ENCODE results near the gene C14orf93. TPM values are rescaled to one million over a fixed set of nuclear protein-coding genes. Genes with fewer than 3 reads are reported as not detected.

Gene C14orf93
- total RNA-seq, 1 donor from 2014 or later = 16.0 TPM

DNA sequence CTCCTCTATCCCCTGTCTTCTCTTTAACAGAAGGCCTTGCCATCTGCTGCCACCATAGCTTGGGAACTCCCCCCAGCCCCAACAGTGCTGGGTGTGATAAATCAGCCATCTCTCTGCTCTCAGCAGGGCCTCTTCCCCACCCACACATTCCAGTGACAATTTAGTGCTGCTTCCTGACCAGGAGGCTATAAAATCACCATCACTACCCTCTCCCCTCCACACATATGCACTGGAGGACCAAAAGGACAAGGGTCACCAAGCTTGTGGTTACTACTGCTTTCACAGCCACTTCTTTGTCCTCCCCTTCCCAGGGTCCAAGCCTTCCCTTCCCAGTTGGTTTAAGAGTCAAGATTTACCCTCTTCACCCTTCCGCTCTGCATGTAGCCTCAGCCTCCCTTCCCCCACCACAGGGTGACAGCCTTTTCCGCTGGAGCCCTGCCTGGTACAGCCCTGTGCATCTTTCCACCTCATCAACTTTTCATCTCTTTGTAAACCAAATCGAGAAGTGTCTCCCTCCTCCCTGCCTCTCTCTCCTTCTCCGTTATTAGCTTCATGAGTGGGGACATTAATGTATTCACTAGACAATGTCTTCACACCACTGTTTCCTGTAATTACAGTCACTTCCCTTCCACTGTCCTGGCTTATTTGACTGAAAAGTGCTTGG, 15.3 kb upstream of the C14orf93 start:
- Histone ChIP-seq H3K4me3 (no peak overlapping the region), H3K4me1 (peaks cover 9% of the 10 kb centered on the region), H3K27me3 (no peaks in the 10 kb centered on the region), H3K9me3 (no peaks in the 10 kb centered on the region), H3K36me3 (peaks cover 0 to 16% of the 10 kb centered on the region in 2 donors), H3K27ac (no peak overlapping the region)
- no peak for DNase-seq (ENCODE audit: extremely low spot score in 2 of 2)
- intact Hi-C loops (cut with DNase I) = no loop called here
- TF ChIP-seq POLR2A (IDR thresholded peaks at IDR 0.05) (no peak), POLR2AphosphoS5 (IDR thresholded peaks at IDR 0.05; ENCODE audit: insufficient read depth in 1 of 2, low read depth in 1 of 2) (no peak)
- TF ChIP-seq, protein P1, sequence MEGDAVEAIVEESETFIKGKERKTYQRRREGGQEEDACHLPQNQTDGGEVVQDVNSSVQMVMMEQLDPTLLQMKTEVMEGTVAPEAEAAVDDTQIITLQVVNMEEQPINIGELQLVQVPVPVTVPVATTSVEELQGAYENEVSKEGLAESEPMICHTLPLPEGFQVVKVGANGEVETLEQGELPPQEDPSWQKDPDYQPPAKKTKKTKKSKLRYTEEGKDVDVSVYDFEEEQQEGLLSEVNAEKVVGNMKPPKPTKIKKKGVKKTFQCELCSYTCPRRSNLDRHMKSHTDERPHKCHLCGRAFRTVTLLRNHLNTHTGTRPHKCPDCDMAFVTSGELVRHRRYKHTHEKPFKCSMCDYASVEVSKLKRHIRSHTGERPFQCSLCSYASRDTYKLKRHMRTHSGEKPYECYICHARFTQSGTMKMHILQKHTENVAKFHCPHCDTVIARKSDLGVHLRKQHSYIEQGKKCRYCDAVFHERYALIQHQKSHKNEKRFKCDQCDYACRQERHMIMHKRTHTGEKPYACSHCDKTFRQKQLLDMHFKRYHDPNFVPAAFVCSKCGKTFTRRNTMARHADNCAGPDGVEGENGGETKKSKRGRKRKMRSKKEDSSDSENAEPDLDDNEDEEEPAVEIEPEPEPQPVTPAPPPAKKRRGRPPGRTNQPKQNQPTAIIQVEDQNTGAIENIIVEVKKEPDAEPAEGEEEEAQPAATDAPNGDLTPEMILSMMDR (IDR thresholded peaks at IDR 0.05) = no peak

DNA sequence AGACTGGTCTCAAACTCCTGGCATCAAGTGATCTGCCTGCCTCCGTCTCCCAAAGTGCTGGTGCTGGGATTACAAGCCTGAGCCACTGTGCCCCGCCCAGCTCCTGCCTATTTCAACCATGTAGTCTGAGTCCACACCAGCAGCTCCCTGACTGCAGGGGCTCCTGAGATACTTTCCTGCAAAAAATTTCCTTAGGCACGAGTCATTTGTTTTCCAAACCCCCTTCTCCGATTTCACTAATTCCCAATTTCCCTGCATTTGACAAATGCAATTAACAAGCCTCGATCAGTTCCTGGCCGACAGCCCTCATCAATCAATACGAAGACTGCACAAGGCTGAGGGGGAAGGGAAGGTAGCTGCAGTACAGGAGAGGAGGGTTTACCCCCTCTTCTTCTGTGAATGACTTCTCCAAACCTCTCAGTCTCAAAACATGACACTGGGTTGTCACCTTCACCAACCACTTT, 14.7 kb upstream of the C14orf93 start:
- Histone ChIP-seq H3K4me3 (no peak overlapping the region), H3K4me1 (peaks cover 9% of the 10 kb centered on the region), H3K27ac (no peak overlapping the region), H3K36me3 (peaks cover 0 to 16% of the 10 kb centered on the region in 2 donors), H3K27me3 (no peaks in the 10 kb centered on the region), H3K9me3 (no peaks in the 10 kb centered on the region)
- intact Hi-C loops (cut with DNase I) = no loop called here
- TF ChIP-seq POLR2AphosphoS5 (IDR thresholded peaks at IDR 0.05; ENCODE audit: insufficient read depth in 1 of 2, low read depth in 1 of 2) = no peak
- TF ChIP-seq POLR2A (IDR thresholded peaks at IDR 0.05) = no peak
- TF ChIP-seq, protein P1 (IDR thresholded peaks at IDR 0.05) = no peak
- no peak for DNase-seq (ENCODE audit: extremely low spot score in 2 of 2)

DNA sequence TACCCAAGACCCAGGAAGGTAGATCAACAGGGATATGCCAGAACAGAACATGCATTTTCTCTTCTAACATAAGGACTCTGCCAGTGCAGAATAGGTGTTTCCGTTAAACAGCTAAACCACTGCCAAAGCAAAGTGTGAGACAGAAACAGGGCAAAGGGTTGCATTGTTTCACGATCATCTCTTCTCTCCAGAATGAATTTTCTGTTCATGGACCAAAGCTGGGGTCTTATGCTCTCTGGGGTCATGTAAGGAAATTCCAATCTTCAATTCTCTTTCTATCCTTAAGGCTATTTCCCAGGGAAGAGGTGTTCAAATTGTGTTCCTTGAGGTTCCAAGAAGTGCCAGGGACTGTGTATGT, 13.8 kb upstream of the C14orf93 start:
- Histone ChIP-seq H3K27me3 (no peaks in the 10 kb centered on the region), H3K36me3 (peaks cover 0 to 16% of the 10 kb centered on the region in 2 donors), H3K9me3 (no peaks in the 10 kb centered on the region), H3K4me1 (peaks cover 4% of the 10 kb centered on the region), H3K27ac (no peak overlapping the region), H3K4me3 (no peak overlapping the region)
- DNase-seq (ENCODE audit: extremely low spot score in 2 of 2) = no peak
- TF ChIP-seq POLR2AphosphoS5 (IDR thresholded peaks at IDR 0.05; ENCODE audit: insufficient read depth in 1 of 2, low read depth in 1 of 2) = no peak
- TF ChIP-seq POLR2A (IDR thresholded peaks at IDR 0.05) = no peak
- TF ChIP-seq, protein P1 (IDR thresholded peaks at IDR 0.05) = no peak
- intact Hi-C loops (cut with DNase I) = no loop called here

DNA sequence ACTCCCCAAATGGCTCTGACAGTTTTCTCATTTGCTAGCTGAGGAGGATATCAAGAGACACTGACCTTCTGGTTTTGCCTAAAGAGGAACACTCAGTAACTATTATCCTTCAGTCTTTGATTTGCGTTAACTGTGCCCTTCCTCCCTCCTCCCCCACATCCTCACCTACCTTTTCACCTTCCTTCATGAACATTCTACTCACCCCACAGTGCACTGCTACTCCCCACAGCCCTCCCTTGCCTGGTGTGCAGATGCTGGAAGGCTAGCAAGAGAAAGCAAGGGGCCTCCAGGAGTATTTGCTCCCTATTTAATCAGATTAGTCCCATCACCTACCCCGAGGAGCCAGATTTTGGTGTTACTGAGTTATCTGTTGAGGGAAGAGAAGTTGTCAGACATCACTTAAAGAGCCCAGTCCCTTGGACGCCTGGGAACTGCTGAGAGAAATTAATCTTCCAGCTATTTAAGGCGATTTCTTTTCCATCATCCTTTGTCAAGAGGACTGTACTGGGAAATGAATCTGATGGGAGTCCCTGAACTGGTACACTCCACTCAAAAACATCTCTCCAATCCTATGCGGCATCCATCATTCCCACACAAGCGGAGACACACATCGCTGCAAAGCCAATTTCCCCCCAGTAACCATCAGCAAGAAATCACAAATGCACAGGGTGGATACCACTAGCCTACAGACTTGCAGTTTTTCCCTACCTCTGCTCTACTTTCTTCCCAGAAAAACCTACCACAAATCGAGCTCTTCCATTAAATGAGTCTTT, 13.3 kb upstream of the C14orf93 start:
- Histone ChIP-seq H3K27me3 (no peaks in the 10 kb centered on the region), H3K4me1 (no peaks in the 10 kb centered on the region), H3K36me3 (peaks cover 0 to 16% of the 10 kb centered on the region in 2 donors), H3K9me3 (no peaks in the 10 kb centered on the region), H3K27ac (no peak overlapping the region), H3K4me3 (no peak overlapping the region)
- intact Hi-C loops (cut with DNase I) = no loop called here
- TF ChIP-seq, protein P1 (IDR thresholded peaks at IDR 0.05) = no peak
- TF ChIP-seq POLR2AphosphoS5 (IDR thresholded peaks at IDR 0.05; ENCODE audit: insufficient read depth in 1 of 2, low read depth in 1 of 2) (no peak), POLR2A (IDR thresholded peaks at IDR 0.05) (no peak)
- no peak for DNase-seq (ENCODE audit: extremely low spot score in 2 of 2)
